HG03280 (cell line): Measurements from ENCODE around the gene TPSAB1.
"Not testable (repeated sequence)": the region's sequence is repeated elsewhere in the genome, so short reads cannot be mapped to it uniquely, and the experiment has no call there.

ENCODE experiments used
- ATAC-seq: cut with Tn5 transposase; IDR thresholded peaks from one replicate; pipeline ENCODE4 v1.9.1; 2021; ENCODE audit warnings: mild to moderate bottlenecking, moderate library complexity; ENCODE audit not compliant: unreplicated experiment

TPSAB1 gene

DNA sequence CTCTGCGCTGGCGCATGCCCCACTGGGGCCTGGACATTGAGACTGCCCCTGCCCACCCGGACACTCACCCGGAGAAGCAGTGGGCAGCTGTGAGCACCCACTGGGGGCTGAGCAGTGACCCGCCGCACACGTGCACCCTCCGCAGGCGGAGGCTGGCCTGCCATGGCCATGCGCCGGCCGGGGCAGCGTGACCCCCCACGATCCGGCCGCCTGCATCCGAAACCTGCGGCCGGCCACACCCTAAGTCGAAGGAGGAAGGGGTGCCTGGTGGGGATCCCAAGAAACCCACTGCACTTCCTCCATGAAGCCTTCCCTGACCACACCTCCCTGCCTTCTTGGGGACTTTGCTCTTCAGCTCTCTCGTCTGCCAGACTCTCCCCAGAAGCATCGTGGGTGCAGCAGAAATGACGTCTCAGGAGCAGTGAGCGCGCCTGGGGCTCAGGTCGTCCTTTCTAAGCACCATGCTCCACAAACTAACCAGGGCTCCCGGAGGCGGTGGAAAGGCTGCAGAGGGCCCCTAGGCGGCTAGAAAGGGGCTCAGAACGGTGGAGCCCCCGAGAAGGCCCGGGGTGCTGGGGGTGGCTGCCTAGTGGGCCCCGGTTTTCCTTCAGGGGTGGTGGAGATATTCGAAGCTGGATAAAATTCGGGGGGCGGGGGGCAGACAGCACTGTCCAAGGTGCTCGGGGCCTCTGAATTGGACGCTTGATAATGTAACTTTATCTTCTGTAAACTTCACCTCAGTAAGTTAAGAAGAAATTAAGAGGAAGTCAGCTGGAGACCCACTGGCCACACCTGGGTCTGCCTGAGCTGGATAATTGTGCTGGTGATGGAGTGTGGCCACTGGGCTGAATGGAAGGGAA lies 16.9 kb upstream of the TPSAB1 start:
- ATAC-seq, result no peak

DNA sequence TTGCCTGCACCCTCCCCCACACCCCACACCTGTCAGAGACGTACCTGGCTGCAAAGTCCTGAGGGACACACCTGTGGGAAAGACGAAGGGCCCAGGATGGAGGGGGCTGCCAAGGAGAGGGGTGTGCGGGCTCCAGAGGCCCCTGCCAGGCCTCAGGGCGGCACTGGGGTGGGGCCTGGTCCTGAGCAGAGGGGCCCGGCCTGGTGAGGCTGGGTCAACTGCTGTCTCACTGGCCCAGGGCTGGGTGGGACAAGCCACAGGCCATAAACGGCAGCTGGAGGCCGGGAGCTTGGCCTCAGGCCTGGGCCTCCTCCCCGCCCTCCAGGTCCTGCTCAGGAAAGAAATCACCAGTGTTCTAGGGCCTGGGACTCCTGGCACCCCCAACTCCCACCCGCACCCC lies 15.9 kb upstream of the TPSAB1 start:
- ATAC-seq, result no peak

DNA sequence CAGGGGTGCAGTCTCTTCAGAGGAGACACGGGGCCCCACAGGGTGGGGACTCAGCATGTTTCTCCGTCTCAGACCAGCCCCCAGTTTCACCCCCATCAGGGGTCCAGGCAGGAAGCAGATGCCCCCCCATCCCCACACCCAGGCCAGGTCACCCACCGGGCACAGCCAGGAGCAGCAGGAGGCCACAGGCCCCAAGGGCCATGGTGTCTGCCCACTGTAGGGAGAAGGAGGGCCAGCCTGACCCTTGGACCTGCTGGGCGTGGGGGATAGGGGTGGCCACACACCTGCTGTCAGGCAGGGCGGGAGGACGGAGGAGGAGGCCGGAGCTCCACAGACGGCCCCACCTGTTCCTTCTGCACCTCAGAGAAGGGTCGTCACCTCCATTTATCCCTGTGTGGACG lies 15.5 kb upstream of the TPSAB1 start, which contains the start of gene TPSG1:
Gene TPSG1, minus strand, starts transcription at position 218 of the 401 bp plus-strand sequence. Its CDS starts 16 bp downstream, at position 202.
- ATAC-seq, result no peak

DNA sequence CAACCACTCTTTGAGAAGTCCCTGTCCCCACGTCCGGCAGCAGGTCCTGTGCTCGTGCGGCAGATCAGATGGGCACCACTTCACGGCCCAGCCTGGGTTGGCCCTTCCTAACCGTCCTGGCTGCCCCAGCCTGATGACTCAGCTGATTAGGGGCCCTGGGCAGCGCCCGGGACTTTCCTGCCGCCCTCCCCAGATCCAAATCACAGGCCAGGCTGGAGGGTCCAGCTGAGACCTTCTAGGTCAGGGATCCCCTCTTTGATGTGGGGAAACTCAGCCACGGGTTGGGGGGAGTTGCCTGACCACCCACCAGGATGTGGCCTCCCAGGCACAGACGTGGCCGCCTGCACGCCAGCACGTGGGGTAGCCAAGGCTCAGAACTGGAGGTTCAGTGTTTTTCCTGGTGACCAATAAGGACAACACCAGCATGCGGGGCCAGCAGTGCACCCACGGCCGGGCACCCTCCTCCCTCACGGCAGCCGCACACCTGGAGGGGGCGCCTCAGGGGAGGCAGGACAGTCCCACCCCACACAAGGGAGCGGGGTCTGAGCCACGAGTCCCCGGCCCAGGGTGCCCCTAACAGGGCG lies 14.7 kb upstream of the TPSAB1 start:
- not testable (repeated sequence) for ATAC-seq

DNA sequence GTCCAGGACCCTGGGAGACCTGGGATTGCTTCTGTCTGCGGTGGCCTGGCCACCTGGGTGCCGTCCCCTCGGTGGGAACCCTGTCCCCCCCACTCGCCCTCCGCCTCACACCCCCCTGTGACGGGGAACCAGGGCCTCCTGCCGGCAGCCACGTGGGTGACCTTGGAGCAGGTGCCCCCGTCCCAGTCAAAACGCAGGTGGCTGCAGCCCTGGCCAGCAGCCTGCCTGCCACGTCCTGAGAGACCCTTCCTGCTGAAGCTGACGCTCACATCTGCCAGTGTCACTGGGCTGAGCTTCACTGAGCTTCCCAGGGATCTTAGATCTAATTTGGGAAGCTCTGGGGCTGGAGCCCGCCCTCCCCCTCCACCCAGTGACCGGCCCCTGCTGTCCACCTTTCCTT lies 13.8 kb upstream of the TPSAB1 start:
- ATAC-seq, result not testable (repeated sequence)

DNA sequence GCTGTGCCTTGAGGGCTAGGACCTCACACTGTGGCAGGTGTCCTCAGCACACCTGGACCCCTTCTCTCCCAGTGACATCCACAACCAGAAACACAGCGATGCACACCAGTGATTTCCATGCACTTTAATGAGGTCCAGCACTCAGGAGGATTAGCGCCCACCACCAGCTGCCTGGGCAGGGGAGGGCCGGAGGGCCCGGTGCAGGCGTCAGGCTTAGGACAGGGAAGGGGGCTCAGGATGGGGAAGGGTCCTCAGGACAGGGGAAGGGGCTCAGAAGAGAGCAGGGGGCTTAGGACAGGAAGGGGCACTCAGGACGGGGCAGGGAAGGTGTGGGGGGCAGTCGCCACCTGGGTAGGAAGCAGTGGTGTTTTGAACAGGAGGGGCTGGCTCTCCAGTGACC lies 12.3 kb upstream of the TPSAB1 start:
- ATAC-seq, result not testable (repeated sequence)

DNA sequence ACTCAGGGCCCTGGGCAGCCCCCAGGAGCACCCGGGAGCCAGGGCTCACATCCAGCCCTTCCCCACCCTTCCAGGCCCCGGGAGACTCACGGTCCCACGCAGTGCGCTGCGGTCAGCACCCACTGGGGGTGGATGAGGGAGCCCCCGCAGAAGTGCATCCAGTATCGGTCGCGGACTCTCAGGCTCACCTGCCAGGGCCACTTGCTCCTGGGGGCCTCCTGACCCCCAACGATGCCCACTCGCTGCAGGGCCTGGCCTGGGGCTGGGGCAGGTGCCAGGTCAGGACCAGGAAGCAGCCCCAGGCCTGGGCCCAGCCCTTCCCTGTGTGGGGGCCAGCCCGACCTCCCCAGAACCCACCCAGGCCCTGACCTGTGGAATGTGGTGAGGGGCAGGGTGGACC lies 11.0 kb upstream of the TPSAB1 start:
- not testable (repeated sequence) for ATAC-seq

DNA sequence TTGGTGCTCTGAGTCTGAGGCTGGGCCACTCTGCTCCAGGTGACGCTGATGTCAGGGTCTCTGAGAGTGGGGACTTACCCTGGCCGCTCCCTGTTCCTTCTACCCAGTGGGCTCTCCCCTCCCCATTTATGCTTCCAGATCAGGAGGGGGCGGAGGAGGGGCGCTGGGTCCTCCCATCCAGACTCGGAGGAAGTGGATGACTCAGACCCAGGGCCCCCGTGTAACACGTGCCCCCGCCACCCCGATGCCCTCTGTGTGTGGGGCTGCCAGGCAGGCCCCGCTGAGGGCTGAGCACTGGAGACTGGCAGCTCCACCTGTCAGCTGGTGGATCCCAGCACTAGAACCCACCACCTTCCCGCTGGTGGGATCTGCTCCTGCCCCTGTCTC lies 10.4 kb upstream of the TPSAB1 start, which contains the start of gene TPSB2:
Gene TPSB2, minus strand, starts transcription at position 101 of the 387 bp plus-strand sequence. CDS start 233 bp downstream, outside the sequence.
- ATAC-seq, result not testable (repeated sequence)

DNA sequence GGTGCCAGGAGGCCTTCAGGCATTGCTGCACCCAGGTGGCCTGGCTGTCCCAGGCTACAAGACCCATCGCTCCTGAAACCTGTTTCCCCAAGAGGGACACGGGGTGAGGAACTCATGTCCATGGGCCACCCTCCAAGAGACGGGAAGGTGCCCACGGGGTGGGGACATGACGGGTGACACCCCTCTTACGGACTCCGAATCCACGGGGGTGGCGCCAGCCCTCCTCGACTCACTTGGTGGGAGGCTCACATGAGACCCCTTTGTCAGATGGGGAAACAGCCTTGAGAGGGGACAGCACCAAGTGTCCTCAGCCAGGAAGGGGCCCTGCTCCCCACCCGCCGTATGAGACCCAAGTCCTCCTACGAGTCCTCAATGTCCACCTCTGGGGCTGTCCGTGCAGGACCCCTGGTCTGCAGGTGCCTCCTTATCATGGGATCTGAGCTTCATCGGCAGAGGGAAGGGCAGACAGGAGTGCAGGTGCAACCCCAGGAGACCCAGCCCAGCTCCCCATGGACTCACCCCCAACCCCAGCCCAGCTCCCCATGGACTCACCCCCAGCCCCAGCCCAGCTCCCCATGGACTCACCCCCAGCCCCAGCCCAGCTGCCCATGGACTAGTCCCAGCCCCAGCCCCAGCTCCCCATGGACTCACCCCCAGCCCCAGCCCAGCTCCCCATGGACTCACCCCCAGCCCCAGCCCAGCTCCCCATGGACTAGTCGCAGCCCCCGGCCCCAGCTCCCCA lies 9.9 kb upstream of the TPSAB1 start:
- not testable (repeated sequence) for ATAC-seq

DNA sequence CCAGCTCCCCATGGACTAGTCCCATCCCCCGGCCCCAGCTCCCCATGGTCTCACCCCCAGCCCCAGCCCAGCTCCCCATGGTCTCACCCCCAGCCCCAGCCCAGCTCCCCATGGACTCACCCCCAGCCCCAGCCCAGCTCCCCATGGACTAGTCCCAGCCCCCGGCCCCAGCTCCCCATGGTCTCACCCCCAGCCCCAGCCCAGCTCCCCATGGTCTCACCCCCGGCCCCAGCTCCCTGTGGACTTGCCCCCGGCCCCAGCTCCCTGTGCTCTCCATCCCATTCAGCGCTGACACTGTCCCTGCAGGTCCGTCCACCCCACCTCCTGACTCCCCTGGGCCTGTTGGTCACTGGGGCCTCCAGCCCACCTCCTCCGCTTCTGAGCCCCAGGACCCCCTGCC lies 9.2 kb upstream of the TPSAB1 start:
- ATAC-seq, result not testable (repeated sequence)

DNA sequence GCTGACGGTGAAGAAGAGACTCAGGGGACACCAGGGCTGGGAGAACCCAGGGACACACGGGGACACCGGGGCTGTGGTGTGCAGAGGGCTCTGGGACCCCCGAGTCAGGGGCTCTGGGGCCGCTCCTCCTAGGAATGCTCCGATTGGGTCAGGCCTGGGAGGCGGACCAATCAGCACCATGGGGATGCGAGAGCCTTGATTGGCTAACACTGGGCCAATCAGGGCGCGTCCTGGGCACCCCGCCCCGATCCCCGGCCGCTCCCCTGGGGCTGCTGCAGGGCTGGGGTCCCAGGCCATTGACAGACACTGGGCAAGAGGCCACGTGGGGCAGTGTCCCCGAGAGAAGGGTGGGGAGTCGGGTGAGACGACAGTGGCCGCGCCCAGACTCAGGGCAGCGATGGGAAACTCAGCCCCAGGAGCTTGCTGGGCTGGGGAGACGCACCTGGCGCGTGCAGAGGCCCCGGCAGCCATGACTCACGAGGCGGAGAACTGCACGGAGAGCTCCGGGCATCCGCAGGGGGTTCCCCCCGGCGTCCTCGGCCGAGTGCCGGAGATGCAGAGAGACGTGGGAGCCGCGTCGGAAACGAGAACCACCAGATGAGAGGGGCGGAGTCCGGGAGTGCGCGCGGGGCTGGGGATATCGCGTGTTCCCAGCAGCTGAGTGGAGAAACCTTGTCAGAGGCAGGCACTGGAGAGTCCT lies 8.3 kb upstream of the TPSAB1 start:
- not testable (repeated sequence) for ATAC-seq

DNA sequence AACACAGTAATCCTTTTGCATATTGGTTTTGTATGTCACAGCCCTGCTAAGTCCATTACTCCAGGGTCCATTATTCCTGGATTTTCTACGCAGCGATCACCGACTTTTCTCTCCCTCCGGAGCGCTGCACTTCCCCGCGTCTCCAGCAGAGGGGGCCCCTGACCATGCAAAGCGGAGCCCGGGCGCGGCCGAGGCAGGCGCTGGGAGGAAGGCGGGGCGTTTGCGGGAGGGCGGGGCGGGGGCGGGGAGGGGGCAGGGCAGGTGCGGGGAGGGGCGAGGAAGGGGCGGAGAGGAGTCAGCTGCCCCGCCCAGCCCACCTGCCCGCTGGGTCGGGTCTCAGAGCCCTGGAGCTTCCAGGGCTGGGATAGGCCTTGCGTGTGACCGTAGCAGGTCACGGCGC lies 3.8 kb upstream of the TPSAB1 start:
- not testable (repeated sequence) for ATAC-seq

DNA sequence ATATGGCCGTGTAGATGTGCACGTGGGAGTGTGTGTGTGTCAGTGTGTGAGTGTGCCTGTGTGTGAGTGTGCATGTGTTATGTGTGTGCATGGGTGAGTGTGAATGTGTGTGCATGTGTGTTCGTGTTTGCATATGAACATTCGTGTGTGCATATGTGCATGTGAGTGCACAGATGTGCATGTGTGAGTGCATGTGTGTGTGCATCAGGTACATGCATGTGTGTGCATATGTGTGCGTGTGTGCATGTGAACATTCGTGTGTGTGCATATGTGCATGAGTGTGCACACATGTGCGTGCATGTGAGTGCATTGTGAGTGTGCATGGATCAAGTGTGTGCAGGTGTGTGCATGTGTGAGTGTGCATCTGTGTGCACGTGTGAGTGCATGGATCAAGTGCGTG lies 2.5 kb upstream of the TPSAB1 start:
- ATAC-seq, result no peak

DNA sequence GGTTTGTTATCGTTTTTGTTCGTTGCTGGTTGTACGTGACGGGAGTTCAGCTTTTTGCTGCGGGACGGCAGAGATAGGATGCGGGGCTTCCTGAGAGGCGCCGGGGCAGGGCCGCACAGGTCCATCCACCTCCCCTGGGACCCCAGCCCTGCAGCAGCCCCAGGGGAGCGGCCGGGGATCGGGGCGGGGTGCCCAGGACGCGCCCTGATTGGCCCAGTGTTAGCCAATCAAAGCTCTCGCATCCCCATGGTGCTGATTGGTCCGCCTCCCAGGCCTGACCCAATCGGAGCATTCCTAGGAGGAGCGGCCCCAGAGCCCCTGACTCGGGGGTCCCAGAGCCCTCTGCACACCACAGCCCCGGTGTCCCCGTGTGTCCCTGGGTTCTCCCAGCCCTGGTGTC lies 1.6 kb upstream of the TPSAB1 start:
- not testable (repeated sequence) for ATAC-seq

DNA sequence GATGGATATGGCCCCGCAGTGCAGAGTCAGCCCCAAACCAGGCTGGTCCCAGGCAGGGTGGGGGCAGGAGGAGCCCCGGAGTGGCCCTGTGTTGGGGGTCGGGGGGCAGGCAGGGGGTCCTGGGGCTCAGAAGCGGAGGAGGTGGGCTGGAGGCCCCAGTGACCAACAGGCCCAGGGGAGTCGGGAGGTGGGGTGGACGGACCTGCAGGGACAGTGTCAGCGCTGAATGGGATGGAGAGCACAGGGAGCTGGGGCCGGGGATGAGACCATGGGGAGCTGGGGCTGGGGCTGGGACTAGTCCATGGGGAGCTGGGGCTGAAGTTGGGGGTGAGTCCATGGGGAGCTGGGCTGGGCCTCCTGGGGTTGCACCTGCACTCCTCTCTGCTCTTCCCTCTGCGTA lies 930 bp upstream of the TPSAB1 start:
- not testable (repeated sequence) for ATAC-seq

DNA sequence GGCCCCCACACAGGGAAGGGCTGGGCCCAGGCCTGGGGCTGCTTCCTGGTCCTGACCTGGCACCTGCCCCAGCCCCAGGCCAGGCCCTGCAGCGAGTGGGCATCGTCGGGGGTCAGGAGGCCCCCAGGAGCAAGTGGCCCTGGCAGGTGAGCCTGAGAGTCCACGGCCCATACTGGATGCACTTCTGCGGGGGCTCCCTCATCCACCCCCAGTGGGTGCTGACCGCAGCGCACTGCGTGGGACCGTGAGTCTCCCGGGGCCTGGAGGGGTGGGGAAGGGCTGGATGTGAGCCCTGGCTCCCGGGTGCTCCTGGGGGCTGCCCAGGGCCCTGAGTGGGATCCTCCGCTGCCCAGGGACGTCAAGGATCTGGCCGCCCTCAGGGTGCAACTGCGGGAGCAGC lies 576 bp downstream of the TPSAB1 start:
- ATAC-seq, result not testable (repeated sequence)

DNA sequence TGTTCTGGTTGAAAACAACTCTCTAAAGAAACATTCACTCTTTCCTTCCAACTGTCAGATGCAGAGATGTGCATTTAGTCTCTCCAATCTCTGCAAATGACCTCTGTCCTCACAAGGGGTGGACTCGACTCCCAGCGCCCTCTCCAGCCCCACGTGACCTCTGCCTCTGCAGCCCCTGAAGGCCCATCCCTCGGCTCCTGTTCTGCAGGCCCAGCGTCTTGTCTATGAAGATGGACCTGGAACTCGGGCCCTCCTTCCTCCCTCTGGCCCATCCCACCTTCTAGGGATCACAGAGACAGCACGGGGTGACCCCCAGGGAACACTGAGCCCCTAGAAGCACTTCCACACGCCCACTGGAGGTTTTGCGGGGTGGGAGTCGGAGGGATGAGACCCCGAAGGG lies 2.9 kb downstream of the TPSAB1 start:
- not testable (repeated sequence) for ATAC-seq

DNA sequence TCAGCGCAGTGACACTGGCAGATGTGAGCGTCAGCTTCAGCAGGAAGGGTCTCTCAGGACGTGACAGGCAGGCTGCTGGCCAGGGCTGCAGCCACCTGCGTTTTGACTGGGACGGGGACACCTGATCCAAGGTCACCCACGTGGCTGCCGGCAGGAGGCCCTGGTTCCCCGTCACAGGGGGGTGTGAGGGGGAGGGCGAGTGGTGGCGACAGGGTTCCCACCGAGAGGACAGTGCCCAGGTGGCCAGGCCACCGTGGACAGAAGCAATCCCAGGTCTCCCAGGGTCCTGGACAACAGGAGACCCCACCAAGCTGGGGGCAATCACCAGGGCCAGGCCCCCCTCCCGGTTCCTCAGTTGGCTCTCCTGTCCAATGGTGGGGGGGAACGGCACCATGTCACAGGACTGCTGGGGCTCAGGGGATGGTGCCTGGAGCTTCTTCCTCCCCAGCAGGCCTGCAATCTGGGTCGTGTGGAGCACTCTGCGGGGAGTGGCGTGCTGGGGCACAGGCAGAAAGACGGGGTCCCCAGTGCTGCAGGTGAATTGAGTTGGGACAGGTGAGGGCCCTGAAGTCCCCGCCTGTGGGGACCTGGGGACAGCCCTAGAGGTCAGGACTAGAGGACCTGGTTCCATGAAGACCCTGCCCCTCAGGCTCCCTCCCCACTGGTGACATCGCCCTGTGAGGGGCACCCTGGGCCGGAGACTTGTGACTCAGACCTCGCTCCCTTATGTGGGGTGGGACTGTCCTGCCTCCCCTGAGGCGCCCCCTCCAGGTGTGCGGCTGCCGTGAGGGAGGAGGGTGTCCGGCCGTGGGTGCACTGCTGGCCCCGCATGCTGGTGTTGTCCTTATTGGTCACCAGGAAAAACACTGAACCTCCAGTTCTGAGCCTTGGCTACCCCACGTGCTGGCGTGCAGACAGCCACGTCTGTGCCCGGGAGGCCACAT lies 3.7 kb downstream of the TPSAB1 start:
- ATAC-seq, result not testable (repeated sequence)

DNA sequence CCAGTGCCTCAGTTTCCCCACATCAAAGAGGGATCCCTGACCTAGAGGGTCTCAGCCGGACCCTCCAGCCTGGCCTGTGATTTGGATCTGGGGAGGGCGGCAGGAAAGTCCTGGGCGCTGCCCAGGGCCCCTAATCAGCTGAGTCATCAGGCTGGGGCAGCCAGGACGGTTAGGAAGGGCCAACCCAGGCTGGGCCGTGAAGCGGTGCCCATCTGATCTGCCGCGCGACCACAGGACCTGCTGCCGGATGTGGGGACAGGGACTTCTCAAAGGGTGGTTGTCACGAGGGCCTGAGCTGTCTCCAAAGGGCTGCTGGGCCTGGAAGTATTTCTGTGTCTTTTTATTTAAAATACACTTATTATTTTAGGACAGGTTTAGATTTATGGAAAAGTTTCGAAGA lies 4.4 kb downstream of the TPSAB1 start:
- no peak for ATAC-seq
